Activated naive CD4-positive, alpha-beta T cell treated with anti-CD3 and anti-CD28 coated beads, Interleukin-2, amount 50 U/mL, for 16 hours (primary cell): ENCODE data around the gene SIGLEC14.
"Not testable (repeated sequence)": the region's sequence is repeated elsewhere in the genome, so short reads cannot be mapped to it uniquely, and the experiment has no call there.

ENCODE experiments used
- DNase-seq: peaks from one replicate; pipeline ENCODE4 v3.0.0-alpha.2; 2020

SIGLEC14 gene, protein sequence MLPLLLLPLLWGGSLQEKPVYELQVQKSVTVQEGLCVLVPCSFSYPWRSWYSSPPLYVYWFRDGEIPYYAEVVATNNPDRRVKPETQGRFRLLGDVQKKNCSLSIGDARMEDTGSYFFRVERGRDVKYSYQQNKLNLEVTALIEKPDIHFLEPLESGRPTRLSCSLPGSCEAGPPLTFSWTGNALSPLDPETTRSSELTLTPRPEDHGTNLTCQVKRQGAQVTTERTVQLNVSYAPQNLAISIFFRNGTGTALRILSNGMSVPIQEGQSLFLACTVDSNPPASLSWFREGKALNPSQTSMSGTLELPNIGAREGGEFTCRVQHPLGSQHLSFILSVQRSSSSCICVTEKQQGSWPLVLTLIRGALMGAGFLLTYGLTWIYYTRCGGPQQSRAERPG

DNA sequence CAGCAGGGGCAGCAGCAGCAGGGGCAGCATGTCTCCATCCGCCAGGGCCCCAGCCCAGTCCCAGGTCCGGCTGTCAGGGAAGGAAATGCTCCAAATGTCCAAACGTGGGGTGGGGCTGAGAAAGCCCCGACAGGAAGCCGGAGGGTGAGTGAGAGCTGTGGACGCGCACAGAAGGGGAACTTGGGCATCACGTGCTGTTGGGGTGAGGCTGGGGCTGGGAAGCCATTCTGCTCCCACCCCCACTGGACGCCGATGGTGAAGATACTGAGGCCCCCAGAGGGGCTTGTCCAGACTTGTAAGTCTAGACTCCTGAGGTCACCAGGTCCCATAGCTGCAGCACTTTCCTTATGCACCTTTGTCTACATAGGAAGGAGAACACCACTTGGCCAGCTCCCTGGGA lies at the start of gene SIGLEC14:
TSS of gene SIGLEC14 (minus strand) at position 96 of the 400 bp plus-strand sequence. CDS start at position 30, 66 bp downstream.
- DNase-seq: not testable (repeated sequence)

DNA sequence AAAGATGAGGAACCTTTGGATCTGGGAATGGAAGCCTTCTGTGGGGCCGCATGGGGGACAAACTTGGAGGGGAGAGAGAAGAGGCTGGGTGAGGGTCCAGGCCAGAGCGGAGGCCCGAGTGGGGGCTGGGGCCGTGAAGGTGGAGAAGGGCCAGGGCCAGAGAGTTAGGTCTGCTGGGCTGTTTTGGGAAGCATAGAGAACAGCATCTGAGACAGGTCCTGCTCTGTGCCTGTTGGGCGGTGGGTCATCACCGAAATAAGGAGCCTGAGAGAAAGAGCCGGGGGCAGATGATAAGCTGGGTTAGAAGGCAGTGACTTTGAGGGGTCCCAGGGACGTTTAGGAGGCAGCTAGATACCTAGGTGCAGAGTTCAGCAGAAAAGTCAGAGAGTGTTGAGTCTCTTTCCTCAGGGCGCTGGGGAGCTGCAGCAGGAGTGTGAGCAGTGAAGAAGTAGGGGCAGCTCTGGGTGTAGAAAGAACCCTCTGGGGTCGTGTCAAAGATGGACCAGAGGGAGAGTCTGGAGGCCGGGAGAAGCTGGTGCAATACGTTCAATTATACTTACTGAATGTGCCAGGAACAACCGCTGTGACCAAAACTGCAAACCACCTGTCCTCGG lies 49.2 kb upstream of the SIGLEC14 start:
- no peak for DNase-seq

DNA sequence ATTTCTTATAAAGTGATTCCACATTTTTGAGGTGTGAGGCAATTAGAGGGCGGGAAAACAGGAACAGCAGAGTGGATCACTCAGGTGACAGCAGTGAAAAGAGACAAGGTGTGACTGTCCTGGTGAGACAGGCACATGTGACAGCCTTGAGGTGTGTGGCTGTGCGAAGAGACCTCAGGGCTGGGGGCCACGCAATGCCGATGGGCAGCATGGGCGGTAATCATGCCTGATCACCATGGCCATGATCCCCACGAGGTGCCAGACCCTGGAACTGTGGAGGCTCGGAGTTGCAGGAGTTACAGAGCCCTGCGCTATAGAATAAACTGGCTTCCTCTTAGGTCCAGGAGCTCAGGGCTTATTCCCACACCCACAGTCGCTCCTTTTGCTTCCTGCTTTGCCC lies 48.5 kb upstream of the SIGLEC14 start:
- DNase-seq: no peak

DNA sequence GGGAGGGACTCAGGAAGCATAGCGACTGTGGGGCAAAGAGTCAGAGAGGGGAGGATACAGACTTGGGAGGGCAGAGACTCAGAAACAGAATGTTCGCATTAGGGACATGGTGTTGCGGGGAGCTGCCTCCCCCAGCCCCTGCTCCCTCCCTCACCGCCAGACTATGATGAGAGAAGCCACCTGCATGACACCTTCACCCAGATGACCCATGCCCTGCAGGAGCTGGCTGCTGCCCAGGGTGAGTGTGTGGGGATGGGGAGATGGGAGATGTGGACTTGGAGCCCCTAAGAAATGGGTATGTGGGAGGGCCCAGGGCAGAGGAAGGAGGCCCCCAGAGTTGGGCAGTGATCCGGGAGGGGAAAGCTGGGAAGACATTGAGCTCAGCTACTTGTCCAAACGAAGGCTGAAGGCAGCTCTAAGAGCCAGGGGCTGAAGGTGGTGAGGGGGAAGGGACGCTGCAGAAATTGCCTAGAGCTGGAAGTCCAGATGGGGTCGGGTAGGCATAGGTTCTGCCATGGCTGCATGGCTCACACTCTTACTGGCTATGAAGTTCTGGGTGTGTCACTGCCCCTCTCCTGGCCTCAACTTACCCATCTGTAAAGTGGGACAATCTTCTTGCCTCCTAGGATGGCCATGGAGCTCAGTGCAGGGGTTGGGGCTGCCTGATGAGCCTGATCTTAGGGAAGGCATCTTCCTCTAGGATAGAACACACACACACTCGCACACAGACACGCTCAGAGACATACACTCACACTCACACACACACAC lies 47.9 kb upstream of the SIGLEC14 start:
- no peak for DNase-seq

DNA sequence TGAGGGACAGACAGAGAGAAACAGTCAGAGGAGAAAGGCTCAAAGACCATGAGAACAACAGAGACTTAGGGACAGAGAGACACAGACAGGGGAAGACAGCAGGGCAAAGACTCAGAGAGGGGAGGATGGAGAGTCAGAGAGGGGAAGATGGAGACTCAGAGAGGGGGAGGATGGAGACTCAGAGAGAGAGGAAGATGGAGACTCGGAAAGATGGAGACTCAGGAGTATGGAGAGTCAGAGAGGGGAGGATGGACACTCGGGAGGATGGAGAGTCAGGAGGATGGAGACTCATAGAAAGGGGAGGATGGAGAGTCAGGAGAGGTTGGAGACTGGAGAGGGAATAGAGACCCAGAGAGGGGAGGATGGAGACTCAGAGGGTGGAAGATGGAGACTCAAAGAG lies 47.2 kb upstream of the SIGLEC14 start:
- no peak for DNase-seq

DNA sequence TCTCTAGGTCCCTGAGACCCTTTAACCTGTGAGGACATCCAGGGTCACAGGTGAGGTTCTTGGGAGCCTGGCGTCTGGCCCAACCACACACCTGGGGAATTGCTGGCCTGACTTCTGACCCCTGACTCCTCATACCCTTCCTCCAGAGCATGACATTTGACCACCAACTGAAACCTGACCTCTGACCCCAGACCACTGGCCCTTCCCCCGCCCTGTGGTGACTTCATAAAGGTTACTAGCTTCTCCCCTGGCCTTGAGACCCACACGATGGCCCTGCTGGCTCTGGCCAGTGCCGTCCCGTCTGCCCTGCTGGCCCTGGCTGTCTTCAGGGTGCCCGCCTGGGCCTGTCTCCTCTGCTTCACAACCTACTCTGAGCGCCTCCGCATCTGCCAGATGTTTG lies 46.6 kb upstream of the SIGLEC14 start, which contains the start of gene SPACA6:
TSS of gene SPACA6 (plus strand) at position 71 of the 400 bp plus-strand sequence. CDS start at position 268, 197 bp downstream.
- DNase-seq: no peak

DNA sequence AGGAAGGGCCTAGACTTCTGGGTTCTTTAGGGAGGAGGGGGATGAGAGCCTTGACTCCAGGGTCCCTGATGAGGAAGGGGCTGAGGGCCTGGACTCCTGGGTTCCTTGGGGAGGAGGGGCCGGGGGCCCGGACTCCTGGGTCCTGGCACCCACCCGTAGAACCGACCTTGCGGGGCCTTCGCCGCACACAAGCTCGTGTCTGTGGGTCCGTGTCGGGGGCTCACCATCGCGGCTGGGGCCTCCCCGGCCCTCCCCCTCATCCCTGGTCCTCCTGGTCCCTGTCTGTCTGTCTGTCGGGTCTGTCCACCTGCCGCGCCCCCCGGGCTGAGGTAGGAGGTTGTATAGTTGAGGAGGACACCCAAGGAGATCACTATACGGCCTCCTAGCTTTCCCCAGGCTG lies 45.8 kb upstream of the SIGLEC14 start:
- DNase-seq: no peak

DNA sequence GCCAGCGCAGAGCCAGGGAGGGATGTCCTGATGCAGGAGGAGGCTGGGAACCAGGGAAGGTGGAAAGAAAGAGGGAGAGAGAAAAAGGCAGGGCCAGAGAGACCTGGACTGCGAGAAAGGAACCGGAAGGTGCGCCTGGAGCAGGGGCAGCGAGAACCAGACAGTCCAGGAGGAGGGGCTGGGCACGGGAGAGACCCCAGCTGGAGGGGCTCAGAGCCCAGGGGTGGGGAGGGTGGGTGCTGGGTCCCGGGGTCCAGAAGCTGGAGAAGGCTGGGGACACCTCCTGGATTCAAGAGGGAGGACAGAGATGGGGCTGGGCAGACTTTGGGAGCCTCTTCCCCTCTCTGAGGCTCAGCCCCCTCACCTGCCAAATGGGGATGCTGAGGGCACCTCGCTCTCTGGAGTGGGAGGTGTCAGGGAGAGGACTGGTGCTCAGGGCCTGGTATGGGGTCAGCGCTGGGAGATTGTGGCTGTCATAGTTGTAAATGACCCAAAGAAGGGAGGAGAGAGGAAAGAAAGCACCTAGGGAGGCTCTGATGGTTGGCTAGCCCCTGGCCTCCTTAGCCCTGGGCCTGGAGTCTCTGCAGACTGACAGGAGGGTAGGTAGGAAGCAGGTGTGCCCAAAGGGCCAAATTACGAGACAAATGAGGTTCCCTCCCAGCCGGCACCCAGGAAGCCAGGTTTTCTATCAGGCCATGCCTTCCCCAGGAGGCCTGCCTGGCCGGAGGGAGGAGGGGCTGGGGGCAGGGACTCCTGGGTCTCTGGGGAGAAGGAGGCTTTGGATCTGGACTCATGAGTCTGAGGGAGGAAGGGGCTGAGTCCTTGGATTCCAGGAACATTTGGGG lies 45.2 kb upstream of the SIGLEC14 start:
- no peak for DNase-seq

DNA sequence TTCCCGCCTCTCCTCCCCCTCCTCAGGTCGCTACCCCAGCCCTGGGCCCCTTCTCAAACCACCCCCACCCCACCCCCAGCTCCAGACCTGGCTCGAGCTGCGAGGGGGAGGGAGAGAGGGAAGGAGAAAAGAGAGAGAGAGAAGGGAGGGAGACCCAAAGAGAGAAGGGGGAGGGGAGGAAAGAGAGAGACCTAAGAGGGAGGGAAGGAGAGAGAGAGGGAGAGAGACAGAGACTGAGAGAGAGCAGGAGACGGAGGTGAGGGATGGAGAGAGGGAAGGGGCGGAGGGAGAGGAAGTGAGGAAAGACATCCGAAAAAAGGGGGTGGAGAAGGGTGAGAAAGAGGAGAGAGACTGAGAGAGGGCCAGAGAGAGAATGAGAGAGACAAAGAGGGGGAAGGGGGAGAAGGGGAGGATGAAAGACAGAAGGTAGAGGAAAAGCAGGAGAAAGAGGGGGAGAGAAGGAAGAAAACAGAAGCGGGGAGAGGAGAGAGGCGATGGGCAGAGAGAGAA lies 44.5 kb upstream of the SIGLEC14 start:
- DNase-seq: no peak

DNA sequence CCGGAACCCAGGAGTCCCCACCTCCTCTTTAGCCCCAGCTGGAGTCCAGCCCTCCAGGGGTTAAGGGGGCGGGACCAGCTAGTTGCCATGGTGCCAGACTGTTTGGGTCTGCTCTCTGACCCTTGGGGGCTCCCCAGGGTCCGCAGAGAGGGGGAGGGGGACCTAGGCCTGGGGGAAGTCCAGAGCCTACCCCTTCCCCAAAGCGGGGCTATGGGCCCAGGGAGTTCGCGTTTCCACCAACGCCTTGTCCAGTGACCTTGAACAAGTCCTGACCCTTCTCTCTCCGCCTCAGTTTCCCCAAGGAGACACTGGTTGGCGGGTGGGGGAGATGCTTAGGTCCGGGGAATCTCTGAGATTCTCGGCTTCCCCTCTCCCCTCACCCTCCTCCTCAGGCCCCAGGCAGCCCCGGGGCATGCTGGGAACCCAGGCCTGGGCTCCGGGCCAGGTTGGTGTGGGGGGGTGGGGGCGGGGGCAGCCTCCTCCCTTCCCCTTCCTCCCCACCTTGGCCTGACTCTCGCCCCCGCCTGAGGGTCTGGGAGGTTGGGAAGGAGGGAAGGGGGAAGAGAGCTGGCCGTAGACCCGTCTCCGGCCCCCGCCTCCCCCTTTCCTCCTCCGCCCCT lies 43.9 kb upstream of the SIGLEC14 start:
- peak; percentile 73 for DNase-seq

DNA sequence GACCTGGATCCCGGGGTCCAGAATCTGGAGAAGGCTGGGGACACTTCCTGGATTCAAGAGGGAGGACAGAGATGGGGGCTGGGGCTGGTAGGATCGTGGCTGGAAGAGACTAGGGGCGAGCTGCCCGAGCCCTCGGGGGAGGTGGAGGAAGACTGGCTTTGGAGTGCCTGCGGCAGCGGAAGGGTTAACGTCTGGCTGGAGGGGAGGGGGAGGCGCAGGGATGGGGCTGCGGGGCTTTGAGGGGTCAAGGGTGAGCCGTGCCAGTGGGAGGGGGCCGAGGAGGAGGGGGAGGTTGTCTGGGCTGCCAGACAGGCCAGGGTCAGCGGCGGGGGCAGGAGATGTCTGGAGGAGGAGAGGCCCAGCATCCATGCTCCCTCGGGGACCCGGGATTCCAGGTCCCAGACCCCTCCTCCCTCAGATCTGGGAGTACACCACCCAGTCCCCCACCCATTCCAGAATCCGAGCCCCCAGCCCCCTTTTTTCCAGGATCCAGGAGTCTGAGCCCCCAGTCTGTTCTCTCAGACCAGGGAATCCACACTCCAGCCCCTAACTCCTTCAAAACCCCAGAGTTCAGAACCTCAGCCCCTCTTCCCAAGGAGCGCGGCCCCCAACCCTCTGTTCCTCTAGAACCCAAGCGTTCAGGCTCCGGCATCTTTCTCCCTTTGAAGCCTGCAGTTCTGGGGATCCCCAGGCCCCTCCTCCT lies 43.3 kb upstream of the SIGLEC14 start:
- no peak for DNase-seq

DNA sequence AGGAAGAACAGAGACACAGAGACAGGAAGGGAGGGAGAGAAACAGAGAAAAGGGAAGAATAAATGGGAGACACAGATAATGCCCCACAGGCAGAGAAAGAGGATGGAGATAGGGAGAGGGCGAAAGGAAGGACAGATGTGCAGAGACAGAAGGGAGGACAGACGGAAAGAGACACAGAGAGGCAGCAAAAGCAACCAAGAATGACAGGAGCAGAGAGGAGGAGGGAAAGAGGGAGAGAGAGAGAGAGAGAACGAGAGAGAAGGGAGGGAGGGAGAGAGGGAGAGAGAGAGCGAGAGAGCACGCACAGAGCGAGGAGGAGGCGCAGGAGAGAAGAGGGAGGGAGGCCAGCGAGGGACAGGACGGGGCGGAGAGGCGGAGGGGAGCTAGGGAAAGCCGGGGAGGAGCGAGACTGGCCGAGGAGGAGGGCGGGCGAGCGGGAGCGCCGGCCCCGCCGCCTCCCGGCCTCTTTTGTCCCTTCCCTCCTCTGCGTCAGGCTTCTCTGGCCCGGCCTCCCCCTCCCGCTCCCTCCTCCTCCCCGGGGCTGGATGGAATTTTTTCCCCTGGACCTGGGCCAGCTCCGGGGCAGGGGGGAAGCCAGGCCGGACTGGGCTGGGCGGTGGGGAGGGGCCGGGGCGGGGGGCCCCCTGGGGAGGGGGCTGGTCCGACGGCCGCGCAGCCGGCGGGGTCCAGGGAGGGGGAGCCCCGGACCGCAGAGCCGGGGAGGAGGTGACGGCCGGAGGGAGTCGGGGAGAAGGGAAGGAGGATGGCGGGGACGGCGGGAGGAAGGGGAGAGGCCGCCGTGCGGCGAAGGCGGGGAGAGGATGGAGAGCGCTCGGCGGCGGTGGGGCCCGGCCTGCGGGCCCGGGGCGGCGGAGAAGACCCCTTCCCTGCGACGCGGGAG lies 42.3 kb upstream of the SIGLEC14 start:
- no peak for DNase-seq

DNA sequence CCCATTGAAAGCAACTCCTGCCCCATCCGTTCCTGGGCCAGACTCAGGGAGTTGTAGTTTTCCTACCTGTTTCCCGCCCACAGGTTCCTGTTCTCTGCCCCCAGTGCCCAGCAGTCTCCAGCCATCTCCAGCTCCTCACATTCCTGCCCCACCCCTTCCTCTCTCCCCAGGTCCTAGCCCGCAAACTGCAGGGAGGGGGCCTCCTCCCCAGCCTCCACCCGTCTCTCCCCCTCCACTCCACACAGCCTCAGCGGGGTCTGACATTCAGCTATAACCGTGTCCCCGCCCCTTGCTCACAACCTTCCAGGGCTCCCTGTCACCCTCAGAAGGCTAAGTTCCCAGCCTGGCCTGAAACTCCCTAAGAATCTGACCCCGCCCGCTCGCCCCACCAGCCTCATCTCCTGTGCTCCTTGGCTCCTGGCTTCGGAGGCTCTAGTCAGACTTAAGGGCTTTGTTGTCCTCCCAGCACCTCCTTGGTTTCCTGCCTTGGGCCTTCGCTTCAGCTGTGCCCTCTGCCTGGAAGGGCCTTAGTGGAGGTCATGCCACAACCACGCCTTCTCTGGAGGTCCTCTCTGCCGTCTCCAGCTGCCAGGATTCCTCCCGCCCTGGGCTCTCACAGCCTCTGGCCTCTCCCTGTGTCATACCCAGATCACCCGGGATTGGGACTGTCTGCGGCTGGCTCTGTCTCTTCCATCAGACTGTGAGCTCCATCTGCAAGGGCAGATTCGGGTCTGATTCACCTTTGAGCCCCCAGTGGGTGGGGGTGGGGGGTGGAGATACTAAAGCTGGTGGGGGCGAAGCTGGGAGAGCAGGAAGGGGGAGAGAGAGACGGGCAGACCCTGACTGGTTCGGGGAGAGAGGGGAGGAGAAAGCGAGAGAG lies 41.4 kb upstream of the SIGLEC14 start:
- no peak for DNase-seq

DNA sequence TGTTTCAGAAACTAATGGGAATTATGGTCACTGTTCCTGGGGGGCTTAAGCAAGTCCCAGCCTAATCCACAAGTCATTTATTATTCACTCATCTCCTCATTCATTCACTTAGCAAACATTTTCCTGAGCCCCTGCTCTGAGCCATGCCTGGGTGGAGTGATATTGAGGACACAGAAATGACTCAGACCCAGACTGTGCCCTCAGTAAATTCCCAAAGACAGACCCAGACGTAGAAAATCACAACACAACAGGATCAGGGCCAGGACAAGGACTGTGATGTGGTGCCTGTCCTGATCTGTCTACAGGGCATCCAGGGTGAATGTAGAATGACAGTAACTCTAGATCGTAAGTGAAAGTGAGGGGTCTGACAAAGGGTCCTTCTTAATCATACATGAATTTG lies 39.5 kb upstream of the SIGLEC14 start:
- no peak for DNase-seq

DNA sequence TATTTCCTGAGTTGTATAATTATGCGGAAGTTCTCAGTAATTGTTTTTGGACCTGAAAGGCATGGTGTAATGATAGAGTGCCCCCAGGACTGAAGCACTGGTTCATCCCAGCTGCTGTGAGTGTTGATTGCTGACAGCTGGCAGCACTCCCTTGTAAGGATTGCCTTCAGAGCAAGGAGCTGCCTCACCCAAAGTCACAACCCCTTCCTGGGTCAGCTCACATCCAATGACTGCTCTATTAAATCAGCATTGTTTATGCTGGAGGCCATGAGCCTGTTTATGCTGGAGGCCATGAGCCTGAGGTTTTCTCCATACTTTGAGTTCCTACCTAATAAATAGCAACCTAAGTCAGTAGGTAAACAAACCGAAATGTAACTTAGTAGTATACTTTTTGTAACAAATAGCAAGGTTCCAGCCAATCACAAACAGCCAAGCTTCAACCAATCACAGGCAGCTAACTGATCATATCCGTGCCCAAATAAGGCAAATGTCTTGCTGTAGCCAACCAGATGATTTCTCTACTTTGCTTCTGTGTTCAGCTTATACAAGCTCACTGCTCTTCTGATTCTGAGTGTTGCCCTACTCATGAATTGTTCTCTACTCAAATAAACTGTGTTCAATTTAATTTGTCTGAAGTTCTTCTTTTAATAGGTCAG lies 34.8 kb upstream of the SIGLEC14 start:
- DNase-seq: no peak

DNA sequence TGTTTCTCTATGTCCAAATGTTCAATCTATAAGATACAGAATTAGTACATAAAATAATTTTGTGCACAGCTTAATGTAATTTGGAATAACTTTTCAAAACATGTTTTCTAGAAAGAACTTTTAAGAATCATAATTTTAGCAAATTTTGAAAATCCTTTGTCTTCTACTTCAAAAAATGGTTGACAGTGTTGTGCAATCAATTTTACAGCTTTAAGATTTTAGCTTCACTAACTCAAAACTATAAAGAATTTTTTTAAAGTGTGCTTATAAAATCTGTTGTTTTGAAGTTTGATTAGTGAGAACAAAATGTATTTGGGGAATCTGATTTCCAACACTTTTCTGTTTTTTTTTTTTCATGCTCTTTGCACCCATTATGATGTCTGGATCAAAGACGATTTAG lies 33.8 kb upstream of the SIGLEC14 start:
- no peak for DNase-seq

DNA sequence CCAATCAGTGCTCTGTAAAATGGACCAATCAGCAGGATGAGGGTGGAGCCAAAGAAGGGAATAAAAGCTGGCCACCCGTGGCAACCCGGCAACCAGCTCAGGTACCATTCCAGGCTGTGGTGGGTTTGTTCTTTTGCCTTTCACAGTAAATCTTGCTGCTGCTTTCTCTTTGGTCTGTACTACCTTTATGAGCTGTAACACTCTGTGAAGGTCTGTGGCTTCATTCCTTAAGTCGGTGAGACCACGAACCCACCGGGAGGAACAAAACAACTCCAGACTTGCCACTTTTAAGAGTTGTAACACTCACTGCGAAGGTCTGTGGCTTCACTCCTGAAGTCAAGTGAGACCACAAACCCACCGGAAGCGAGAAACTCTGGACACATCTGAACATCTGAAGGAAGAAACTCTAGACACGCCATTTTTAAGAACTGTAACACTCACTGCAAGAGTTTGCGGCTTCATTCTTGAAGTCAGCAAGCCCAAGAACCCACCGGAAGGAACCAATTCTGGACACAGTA lies 30.0 kb upstream of the SIGLEC14 start:
- DNase-seq: peak; percentile 31

DNA sequence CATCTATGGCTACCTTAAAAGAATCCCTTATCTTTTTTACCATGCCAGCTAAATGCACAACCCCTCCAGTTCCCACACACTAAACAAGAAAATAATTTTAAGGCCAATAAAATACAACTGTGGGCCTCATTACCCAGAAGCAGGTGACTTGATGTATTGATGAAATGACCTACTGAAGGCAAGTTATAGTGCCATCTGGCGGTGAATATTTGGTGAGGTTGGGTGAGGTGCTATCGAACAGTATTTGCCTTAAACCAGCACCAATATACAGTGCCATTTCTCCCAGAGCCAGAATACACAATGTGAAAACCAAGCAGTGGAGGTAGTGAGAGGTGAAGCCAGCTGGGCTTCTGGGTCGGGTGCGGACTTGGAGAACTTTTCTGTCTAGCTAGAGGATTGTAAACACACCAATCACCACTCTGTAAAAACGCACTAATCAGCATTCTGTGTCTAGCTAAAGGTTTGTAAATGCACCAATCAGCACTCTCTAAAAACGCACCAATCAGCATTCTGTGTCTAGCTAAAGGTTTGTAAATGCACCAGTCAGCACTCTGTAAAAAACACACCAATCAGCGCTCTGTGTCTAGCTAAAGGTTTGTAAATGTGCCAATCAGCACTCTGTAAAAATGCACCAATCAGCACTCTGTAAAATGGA lies 29.4 kb upstream of the SIGLEC14 start:
- not testable (repeated sequence) for DNase-seq
